ENCODE results near the gene NEK6. TPM values are rescaled to one million over a fixed set of nuclear protein-coding genes. Genes with fewer than 3 reads are reported as not detected.

Gene NEK6
- polyA plus RNA-seq, 1 experiment: 73.6 TPM

DNA sequence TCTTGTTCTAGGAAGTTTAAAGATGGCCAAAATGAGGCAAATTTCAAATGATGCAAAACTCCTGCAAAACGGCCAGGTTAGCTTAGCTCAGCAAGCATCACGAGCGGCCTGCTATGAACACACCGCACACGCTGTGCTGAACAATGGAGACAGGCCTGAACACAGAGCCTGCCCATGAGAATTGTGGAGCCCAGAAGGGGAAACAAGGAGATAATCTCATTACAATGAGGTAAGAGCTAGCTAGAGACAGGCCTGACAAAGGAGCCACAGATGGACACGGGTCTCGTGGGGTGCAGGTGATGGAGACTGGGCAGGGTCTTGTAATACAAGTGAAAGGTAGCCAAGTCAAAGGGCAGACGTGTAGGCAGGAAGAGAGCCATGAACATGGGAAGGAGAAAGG is 107.3 kb downstream of the NEK6 start:
- Histone ChIP-seq H3K27me3 (ENCODE audit: control insufficient read depth, insufficient read depth, low read length) (no peaks in the 10 kb centered on the region), H3K4me3 (ENCODE audit: low read depth, low read length) (no peak overlapping the region), H3K36me3 (ENCODE audit: control insufficient read depth, insufficient read depth, low read length) (no peaks in the 10 kb centered on the region; the same call in none of the 2 replicates)
- ChIA-PET CTCF (no interaction called here), POLR2A (no interaction called here)
- no peak for DNase-seq (ENCODE audit: low read depth)
- no peak for TF ChIP-seq CTCF (IDR thresholded peaks at IDR 0.05; ENCODE audit: insufficient read depth, low read depth, low read length)

DNA sequence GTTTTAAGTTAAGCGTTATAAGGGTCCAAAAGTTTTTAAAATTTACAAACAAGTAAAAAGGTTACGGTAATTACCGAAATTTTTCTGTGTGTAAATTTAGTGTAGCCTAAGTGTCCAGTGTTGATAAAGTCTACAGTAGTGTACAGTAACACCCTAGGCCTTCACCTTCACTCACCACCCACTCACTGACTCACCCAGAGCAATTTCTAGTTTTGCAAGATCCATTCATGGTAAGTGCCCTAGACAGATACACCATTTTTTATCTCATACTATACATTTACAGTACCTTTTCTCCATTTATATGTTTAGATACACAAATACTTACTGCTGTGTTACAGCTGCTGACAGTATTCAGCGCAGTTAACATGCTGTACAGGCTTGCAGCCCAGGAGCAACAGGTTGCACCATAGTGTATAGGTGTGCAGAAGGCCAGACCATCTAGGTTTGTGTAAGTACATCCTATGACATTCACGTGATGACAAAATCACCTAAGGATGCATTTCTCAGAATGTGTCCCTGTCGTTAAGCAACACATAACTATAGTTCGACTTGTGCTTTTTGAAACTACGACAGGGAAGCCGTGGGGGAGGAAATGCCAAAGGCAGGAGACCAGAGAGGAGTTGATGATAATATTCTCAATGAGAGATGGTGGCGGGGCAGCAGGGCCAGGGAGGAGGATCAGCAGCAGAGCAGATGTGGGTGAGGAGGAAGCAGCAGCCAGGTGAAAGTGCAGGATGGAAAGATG is 108.9 kb downstream of the NEK6 start:
- CTCF ChIA-PET: interaction anchor here (1.0 to 1.3 kb wide), 3 partner anchors 8 to 11 kb away, joined by 3 to 7 read pairs (median 3); no protein-coding TSS in a partner anchor
- DNase-seq (ENCODE audit: low read depth): no peak

DNA sequence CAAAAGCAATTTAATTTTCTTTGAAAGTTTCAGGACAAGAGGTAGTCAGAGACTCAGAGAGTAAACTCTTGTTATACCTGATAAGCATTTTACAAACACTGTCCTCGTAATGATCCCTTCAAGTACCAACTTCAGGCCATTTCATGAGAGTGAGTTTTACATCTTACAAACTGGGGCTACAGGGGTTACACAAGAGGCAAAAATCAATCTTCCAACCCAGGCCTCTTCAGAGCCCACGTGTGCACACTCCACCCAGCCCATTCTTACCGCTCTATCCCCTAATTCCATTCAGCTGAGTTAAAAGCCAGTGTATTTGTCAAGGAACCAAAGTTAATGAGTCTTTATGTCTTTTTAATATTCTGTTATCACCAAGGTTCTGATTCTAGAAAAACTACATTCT is 110.9 kb downstream of the NEK6 start:
- no peak for TF ChIP-seq CTCF (IDR thresholded peaks at IDR 0.05; ENCODE audit: insufficient read depth, low read depth, low read length)
- no peaks in the 10 kb centered on the region; the same call in none of the 2 replicates for H3K36me3 ChIP-seq (ENCODE audit: control insufficient read depth, insufficient read depth, low read length)
- no peak for DNase-seq (ENCODE audit: low read depth)
- no peak overlapping the region for H3K4me3 ChIP-seq (ENCODE audit: low read depth, low read length)
- H3K27me3 ChIP-seq (ENCODE audit: control insufficient read depth, insufficient read depth, low read length): no peaks in the 10 kb centered on the region
- CTCF ChIA-PET: no interaction called here
- POLR2A ChIA-PET: no interaction called here

More for the DNA sequence above, 108.9 kb downstream of the NEK6 start:
- H3K27me3 ChIP-seq (ENCODE audit: control insufficient read depth, insufficient read depth, low read length): no peaks in the 10 kb centered on the region
- TF ChIP-seq CTCF (IDR thresholded peaks at IDR 0.05; ENCODE audit: insufficient read depth, low read depth, low read length): no peak
- H3K36me3 ChIP-seq (ENCODE audit: control insufficient read depth, insufficient read depth, low read length): no peaks in the 10 kb centered on the region; the same call in none of the 2 replicates
- H3K4me3 ChIP-seq (ENCODE audit: low read depth, low read length): no peak overlapping the region
- POLR2A ChIA-PET: no interaction called here

- Histone ChIP-seq H3K27me3 (ENCODE audit: control insufficient read depth, insufficient read depth, low read length) (no peaks in the 10 kb centered on the region), H3K36me3 (ENCODE audit: control insufficient read depth, insufficient read depth, low read length) (no peaks in the 10 kb centered on the region; the same call in 1 of the 2 replicates), H3K4me3 (ENCODE audit: low read depth, low read length) (no peak overlapping the region)
- no peak for TF ChIP-seq CTCF (IDR thresholded peaks at IDR 0.05; ENCODE audit: insufficient read depth, low read depth, low read length)
- ChIA-PET POLR2A (no interaction called here), CTCF (no interaction called here)
- DNase-seq (ENCODE audit: low read depth): no peak
Observed at GRCh38 chr9:124369231-124369797, 111.6 kb downstream of the NEK6 start.

- Histone ChIP-seq H3K27me3 (ENCODE audit: control insufficient read depth, insufficient read depth, low read length) (no peaks in the 10 kb centered on the region), H3K4me3 (ENCODE audit: low read depth, low read length) (no peak overlapping the region), H3K36me3 (ENCODE audit: control insufficient read depth, insufficient read depth, low read length) (peaks cover 1% of the 10 kb centered on the region; the same call in 1 of the 2 replicates)
- ChIA-PET POLR2A (no interaction called here), CTCF (interaction anchor here (1.0 to 2.3 kb wide), 4 partner anchors 13 to 244 kb away, joined by 3 to 8 read pairs (median 5); no protein-coding TSS in a partner anchor)
- no peak for TF ChIP-seq CTCF (IDR thresholded peaks at IDR 0.05; ENCODE audit: insufficient read depth, low read depth, low read length)
- no peak for DNase-seq (ENCODE audit: low read depth)
Observed at GRCh38 chr9:124370896-124371582, 113.3 kb downstream of the NEK6 start.
